PFSK-1 (cell line): Measurements from ENCODE around the gene MINPP1.

Experiments
- POLR2AphosphoS5 ChIP-seq: IDR thresholded peaks from 2 replicates; pipeline ENCODE4 v1.6.1; 2012; ENCODE audit warnings: low read depth, mild to moderate bottlenecking, control low read depth, low read length, moderate library complexity
- REST ChIP-seq, 2 experiments: IDR thresholded peaks; 2 replicates each; pipeline versions ENCODE4 v1.6.1 to v1.8.0; 2011 to 2012; ENCODE audit warnings: low read depth in 2 of 2, low read length in 2 of 2, control low read depth in 1 of 2, inconsistent platforms in 1 of 2, mild to moderate bottlenecking in 1 of 2, moderate library complexity in 1 of 2; ENCODE audit not compliant: insufficient read depth in 1 of 2
- SIN3A ChIP-seq: IDR thresholded peaks from 2 replicates; pipeline ENCODE4 v1.6.1; 2012; ENCODE audit warnings: mild to moderate bottlenecking, low read length, moderate library complexity, borderline replicate concordance; ENCODE audit not compliant: insufficient read depth
- TAF1 ChIP-seq: IDR thresholded peaks from 2 replicates; pipeline ENCODE4 v1.6.1; 2012; ENCODE audit warnings: low read length, control low read depth, borderline replicate concordance; ENCODE audit not compliant: insufficient read depth

DNA sequence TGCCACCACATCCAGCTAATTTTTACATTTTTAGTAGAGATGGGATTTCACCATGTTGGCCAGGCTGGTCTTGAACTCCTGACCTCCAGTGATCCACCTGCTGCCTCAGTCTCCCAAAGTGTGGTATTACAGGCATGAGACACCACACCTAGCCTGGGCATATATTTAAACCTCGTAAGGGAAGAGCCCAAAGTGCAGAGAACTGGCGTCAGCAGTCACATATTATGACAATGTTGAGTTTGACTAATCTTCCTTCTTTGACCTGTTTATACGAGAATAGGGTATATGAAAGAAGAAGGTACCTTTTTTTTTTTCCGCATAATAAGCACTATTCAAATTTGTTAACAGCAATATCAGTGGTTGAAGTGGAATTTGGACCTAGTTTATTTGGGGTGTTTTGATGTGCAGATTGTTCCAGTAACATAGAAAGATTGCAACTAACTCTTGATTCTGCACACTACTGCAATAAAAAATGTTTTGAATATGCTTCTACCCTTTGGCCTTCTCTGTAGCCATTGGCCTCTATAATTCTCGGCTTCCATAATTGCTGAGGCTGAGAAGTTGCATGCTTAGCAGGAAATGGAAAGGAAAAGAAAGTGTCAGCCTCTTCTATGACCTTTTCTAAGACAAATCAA lies 55.9 kb downstream of the MINPP1 start:
- TF ChIP-seq POLR2AphosphoS5 (no peak), TAF1 (no peak), SIN3A (no peak), REST (IDR thresholded peaks at IDR 0.05; ENCODE audit: insufficient read depth in 1 of 2, low read depth in 2 of 2, low read length in 2 of 2) (no peak)
